B cell (primary cell): ENCODE data around the gene TBXAS1.

ENCODE experiments used
- CTCF ChIP-seq: fragments of 200-600 bp; IDR thresholded peaks from one replicate; pipeline ENCODE4 v1.8.0; 2022; ENCODE audit warnings: antibody characterized with exemption, mild to moderate bottlenecking
- EZH2 ChIP-seq: IDR thresholded peaks from 2 replicates; pipeline ENCODE4 v1.6.1; 2012; ENCODE audit warnings: borderline replicate concordance, low read depth, mild to moderate bottlenecking, moderate library complexity, low read length; ENCODE audit not compliant: insufficient read depth, poor library complexity, severe bottlenecking

- TF ChIP-seq CTCF (no peak), EZH2 (no peak)
Measured at GRCh38 chr7:139791316-139791715, 37.7 kb upstream of the TBXAS1 start.
